ENCODE measurements around the gene CNOT3.
"Not testable (repeated sequence)": the region's sequence is repeated elsewhere in the genome, so short reads cannot be mapped to it uniquely, and the experiment has no call there.

Gene CNOT3

GRCh38 chr19:54152267-54152666 lies 14.7 kb downstream of the CNOT3 start:
- no peak for DNase-seq

GRCh38 chr19:54152878-54153524 lies 15.4 kb downstream of the CNOT3 start:
- DNase-seq: no peak

GRCh38 chr19:54153731-54154326 lies 16.3 kb downstream of the CNOT3 start:
- no peak for DNase-seq

GRCh38 chr19:54154603-54155345 lies 17.2 kb downstream of the CNOT3 start:
- DNase-seq: no peak

- DNase-seq: no peak
These were observed 18.1 kb downstream of the CNOT3 start for GRCh38 chr19:54155694-54156093.

GRCh38 chr19:54156490-54156889 lies 18.9 kb downstream of the CNOT3 start:
- DNase-seq: no peak

- DNase-seq: no peak
These were observed 19.4 kb downstream of the CNOT3 start for GRCh38 chr19:54156953-54157352.

- DNase-seq: no peak
These were observed 21.3 kb downstream of the CNOT3 start for GRCh38 chr19:54158812-54159351.

- DNase-seq: peak; percentile 97
These were observed 22.0 kb downstream of the CNOT3 start, which contains the start of gene LENG1 for GRCh38 chr19:54159352-54160181. LENG1 (minus strand) TSS chr19:54159721; CDS start chr19:54159695, 26 bp downstream.

GRCh38 chr19:54160182-54160811 lies 22.7 kb downstream of the CNOT3 start:
- DNase-seq: no peak

- DNase-seq: no peak
These were observed 23.3 kb downstream of the CNOT3 start for GRCh38 chr19:54160854-54161253.

GRCh38 chr19:54162241-54162805 lies 24.8 kb downstream of the CNOT3 start:
- peak; percentile 73 for DNase-seq

- no peak for DNase-seq
These were observed 25.3 kb downstream of the CNOT3 start for GRCh38 chr19:54162884-54163283.

- DNase-seq: no peak
These were observed 27.0 kb downstream of the CNOT3 start for GRCh38 chr19:54164369-54165068.

- no peak for DNase-seq
These were observed 27.7 kb downstream of the CNOT3 start for GRCh38 chr19:54165222-54165621.

GRCh38 chr19:54168174-54168917 lies 30.8 kb downstream of the CNOT3 start:
- peak; percentile 86 for DNase-seq

- no peak for DNase-seq
These were observed 31.7 kb downstream of the CNOT3 start for GRCh38 chr19:54169149-54169740.

GRCh38 chr19:54171736-54172431 lies 34.3 kb downstream of the CNOT3 start:
- DNase-seq: not testable (repeated sequence)

Data from activated T-cell treated with anti-CD3 and anti-CD28 coated beads for 4 hours (primary cell).